Keratinocyte (primary cell): ENCODE data around the gene NOB1. TPM values are rescaled to one million over a fixed set of nuclear protein-coding genes. Genes with fewer than 3 reads are reported as not detected.

Experiments
- DNase-seq: peaks from one replicate; pipeline ENCODE4 v3.0.0-alpha.2; 2011; ENCODE audit warnings: low read depth, missing footprints, low spot score
- FAIRE-seq: peaks from 2 replicates; lab custom pipeline; 2011; peaks lifted over from hg19 to GRCh38; lab: Jason Lieb, UNC
- H2AFZ ChIP-seq: 2 replicates; pipeline ENCODE4 v1.6.0; 2012; ENCODE audit warnings: low read length, control low read depth, inconsistent platforms; ENCODE audit not compliant: control insufficient read depth
- H3K27ac ChIP-seq: 2 replicates; pipeline ENCODE4 v1.5.1; 2011; ENCODE audit warnings: low read length; ENCODE audit not compliant: control insufficient read depth, insufficient read depth
- H3K27me3 ChIP-seq: 3 replicates; pipeline ENCODE4 v1.6.0; 2011; ENCODE audit warnings: low read length; ENCODE audit not compliant: control insufficient read depth, insufficient read depth; ENCODE audit errors: extremely low read depth
- H3K36me3 ChIP-seq, 2 experiments: 2 replicates in 1 of 2; 3 replicates in 1 of 2; pipeline ENCODE4 v1.5.1; 2011; ENCODE audit warnings: low read length in 2 of 2, mild to moderate bottlenecking in 1 of 2; ENCODE audit not compliant: control insufficient read depth in 2 of 2, insufficient read depth in 2 of 2; ENCODE audit errors: extremely low read depth in 1 of 2
- H3K4me1 ChIP-seq: 3 replicates; pipeline ENCODE4 v1.5.1; 2011; ENCODE audit warnings: low read length; ENCODE audit not compliant: control insufficient read depth, insufficient read depth; ENCODE audit errors: extremely low read depth
- H3K4me2 ChIP-seq: 3 replicates; pipeline ENCODE4 v1.6.0; 2011; ENCODE audit warnings: low read depth, low read length; ENCODE audit not compliant: control insufficient read depth, insufficient read depth; ENCODE audit errors: extremely low read depth
- H3K4me3 ChIP-seq, 3 experiments: fragments of 200-600 bp in 1 of 3; sonication (generic) in 1 of 3; 2 replicates in 2 of 3; 3 replicates in 1 of 3; pipeline ENCODE4 v1.5.1; 2011 to 2016; ENCODE audit warnings: low read length in 3 of 3, mild to moderate bottlenecking in 3 of 3, control low read depth in 2 of 3, inconsistent platforms in 1 of 3, low read depth in 1 of 3, mixed read lengths in 1 of 3, mixed run types in 1 of 3, moderate library complexity in 1 of 3; ENCODE audit not compliant: control insufficient read depth in 2 of 3, insufficient read depth in 2 of 3; ENCODE audit errors: extremely low read depth in 1 of 3
- H3K79me2 ChIP-seq: 2 replicates; pipeline ENCODE4 v1.6.0; 2012; ENCODE audit warnings: low read length; ENCODE audit not compliant: control insufficient read depth, insufficient read depth
- H3K9ac ChIP-seq: 3 replicates; pipeline ENCODE4 v1.6.0; 2011; ENCODE audit warnings: low read length; ENCODE audit not compliant: control insufficient read depth, insufficient read depth; ENCODE audit errors: extremely low read depth
- H3K9me1 ChIP-seq: 3 replicates; pipeline ENCODE4 v1.6.0; 2011; ENCODE audit warnings: low read length; ENCODE audit not compliant: control insufficient read depth, insufficient read depth; ENCODE audit errors: extremely low read depth
- H3K9me3 ChIP-seq: 2 replicates; pipeline ENCODE4 v1.5.1; 2012; ENCODE audit warnings: low read depth, low read length; ENCODE audit not compliant: control insufficient read depth
- H4K20me1 ChIP-seq: 3 replicates; pipeline ENCODE4 v1.6.0; 2011; ENCODE audit warnings: low read length; ENCODE audit not compliant: control insufficient read depth, insufficient read depth; ENCODE audit errors: extremely low read depth
- EZH2 ChIP-seq: IDR thresholded peaks from one replicate; pipeline ENCODE4 v1.6.1; 2012; ENCODE audit warnings: inconsistent platforms, mild to moderate bottlenecking, low read length, moderate library complexity
- dilution Hi-C: fragments of 300-500 bp; cut with MboI; formaldehyde crosslinking; loops from one replicate; pipeline ENCODE4 v1.7.0; 2020; ENCODE audit warnings: low sequenced_read_pairs; ENCODE audit not compliant: extremely low pct_ligation_motif_present
- polyA plus RNA-seq, 5 experiments: library from polyadenylated mRNA; depleted of rRNA in 3 of 5; stranded (reverse) in 3 of 5; stranded (forward) in 1 of 5; unstranded in 1 of 5; fragments of >200 nt; gene quantifications; 1 replicate in 1 of 5; 2 replicates in 3 of 5; 3 replicates in 1 of 5; pipeline versions ENCODE4 v1.2.1 to v1.2.3, GENCODE V29; 2011 to 2012; ENCODE audit warnings: missing spikeins in 2 of 5, low read depth in 1 of 5, low replicate concordance in 1 of 5
- TF ChIP-seq, protein P1 (sequence below), 3 experiments: IDR thresholded peaks in 1 of 3; conservative IDR thresholded peaks in 1 of 3; optimal IDR thresholded peaks in 1 of 3; 2 replicates in 2 of 3; 3 replicates in 1 of 3; pipeline versions ENCODE3 to v1.5.1; 2011; ENCODE audit warnings: low read length in 3 of 3, mild to moderate bottlenecking in 3 of 3, moderate library complexity in 2 of 3, control low read depth in 1 of 3, inconsistent platforms in 1 of 3; ENCODE audit not compliant: insufficient read depth in 2 of 3; ENCODE audit errors: extremely low read depth in 1 of 3

Gene NOB1
- polyA plus RNA-seq, 1 donor (not counting 4 experiments of a cell fraction or from before 2014, with no cell fraction given) = 63.0 TPM

- dilution Hi-C loops = no loop called here
Measured at GRCh38 chr16:69703638-69704037, 51.1 kb downstream of the NOB1 start.

GRCh38 chr16:69701866-69702265 is 52.9 kb downstream of the NOB1 start:
- FAIRE-seq (no peak), DNase-seq (no peak)
- H3K27ac ChIP-seq = no peak overlapping the region
- no peaks in the 10 kb centered on the region for H3K9me3 ChIP-seq
- dilution Hi-C loops = no loop called here
- no peaks in the 10 kb centered on the region for H4K20me1 ChIP-seq
- H3K4me2 ChIP-seq = no peak overlapping the region
- peaks cover 12% of the 10 kb centered on the region for H3K4me1 ChIP-seq
- H3K36me3 ChIP-seq = peaks cover 1 to 13% of the 10 kb centered on the region in 2 experiments
- TF ChIP-seq, protein P1, sequence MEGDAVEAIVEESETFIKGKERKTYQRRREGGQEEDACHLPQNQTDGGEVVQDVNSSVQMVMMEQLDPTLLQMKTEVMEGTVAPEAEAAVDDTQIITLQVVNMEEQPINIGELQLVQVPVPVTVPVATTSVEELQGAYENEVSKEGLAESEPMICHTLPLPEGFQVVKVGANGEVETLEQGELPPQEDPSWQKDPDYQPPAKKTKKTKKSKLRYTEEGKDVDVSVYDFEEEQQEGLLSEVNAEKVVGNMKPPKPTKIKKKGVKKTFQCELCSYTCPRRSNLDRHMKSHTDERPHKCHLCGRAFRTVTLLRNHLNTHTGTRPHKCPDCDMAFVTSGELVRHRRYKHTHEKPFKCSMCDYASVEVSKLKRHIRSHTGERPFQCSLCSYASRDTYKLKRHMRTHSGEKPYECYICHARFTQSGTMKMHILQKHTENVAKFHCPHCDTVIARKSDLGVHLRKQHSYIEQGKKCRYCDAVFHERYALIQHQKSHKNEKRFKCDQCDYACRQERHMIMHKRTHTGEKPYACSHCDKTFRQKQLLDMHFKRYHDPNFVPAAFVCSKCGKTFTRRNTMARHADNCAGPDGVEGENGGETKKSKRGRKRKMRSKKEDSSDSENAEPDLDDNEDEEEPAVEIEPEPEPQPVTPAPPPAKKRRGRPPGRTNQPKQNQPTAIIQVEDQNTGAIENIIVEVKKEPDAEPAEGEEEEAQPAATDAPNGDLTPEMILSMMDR (optimal IDR thresholded peaks at IDR 0.05 in 1 of 3, IDR thresholded peaks at IDR 0.05 in 1 of 3, conservative IDR thresholded peaks at IDR 0.05 in 1 of 3; ENCODE audit: extremely low read depth in 1 of 3, insufficient read depth in 2 of 3, low read length in 3 of 3) = no peak
- TF ChIP-seq EZH2 = no peak
- no peak overlapping the region for H3K4me3 ChIP-seq
- H3K79me2 ChIP-seq = peaks cover 8% of the 10 kb centered on the region
- H2AFZ ChIP-seq = no peak overlapping the region
- no peaks in the 10 kb centered on the region for H3K27me3 ChIP-seq
- no peaks in the 10 kb centered on the region for H3K9me1 ChIP-seq
- no peak overlapping the region for H3K9ac ChIP-seq

More at GRCh38 chr16:69703638-69704037, 51.1 kb downstream of the NOB1 start:
- Histone ChIP-seq H3K9me3 (no peaks in the 10 kb centered on the region), H3K79me2 (peaks cover 3% of the 10 kb centered on the region), H3K4me2 (no peak overlapping the region), H3K4me3 (no peak overlapping the region), H3K4me1 (peaks cover 12% of the 10 kb centered on the region), H3K9me1 (no peaks in the 10 kb centered on the region), H3K27me3 (no peaks in the 10 kb centered on the region), H3K9ac (no peak overlapping the region), H2AFZ (no peak overlapping the region), H4K20me1 (no peaks in the 10 kb centered on the region), H3K27ac (no peak overlapping the region), H3K36me3 (peaks cover 5 to 8% of the 10 kb centered on the region in 2 experiments)
- TF ChIP-seq EZH2 = no peak
- TF ChIP-seq, protein P1 (optimal IDR thresholded peaks at IDR 0.05 in 1 of 3, IDR thresholded peaks at IDR 0.05 in 1 of 3, conservative IDR thresholded peaks at IDR 0.05 in 1 of 3; ENCODE audit: extremely low read depth in 1 of 3, insufficient read depth in 2 of 3, low read length in 3 of 3) = no peak
- no peak for FAIRE-seq
- no peak for DNase-seq
